NCI-H345 (cell line): ENCODE results near the gene AEBP1.

ENCODE experiments used
- DNase-seq: peaks from one replicate; lab custom pipeline; 2025; lab: John Stamatoyannopoulos, UW

AEBP1 gene

GRCh38 chr7:44157116-44158080 lies 53.3 kb downstream of the AEBP1 start:
- DNase-seq: no peak

- no peak for DNase-seq
These were observed 54.1 kb downstream of the AEBP1 start for GRCh38 chr7:44158096-44158872.

- DNase-seq: no peak
These were observed 54.9 kb downstream of the AEBP1 start for GRCh38 chr7:44158873-44159631.

DNA sequence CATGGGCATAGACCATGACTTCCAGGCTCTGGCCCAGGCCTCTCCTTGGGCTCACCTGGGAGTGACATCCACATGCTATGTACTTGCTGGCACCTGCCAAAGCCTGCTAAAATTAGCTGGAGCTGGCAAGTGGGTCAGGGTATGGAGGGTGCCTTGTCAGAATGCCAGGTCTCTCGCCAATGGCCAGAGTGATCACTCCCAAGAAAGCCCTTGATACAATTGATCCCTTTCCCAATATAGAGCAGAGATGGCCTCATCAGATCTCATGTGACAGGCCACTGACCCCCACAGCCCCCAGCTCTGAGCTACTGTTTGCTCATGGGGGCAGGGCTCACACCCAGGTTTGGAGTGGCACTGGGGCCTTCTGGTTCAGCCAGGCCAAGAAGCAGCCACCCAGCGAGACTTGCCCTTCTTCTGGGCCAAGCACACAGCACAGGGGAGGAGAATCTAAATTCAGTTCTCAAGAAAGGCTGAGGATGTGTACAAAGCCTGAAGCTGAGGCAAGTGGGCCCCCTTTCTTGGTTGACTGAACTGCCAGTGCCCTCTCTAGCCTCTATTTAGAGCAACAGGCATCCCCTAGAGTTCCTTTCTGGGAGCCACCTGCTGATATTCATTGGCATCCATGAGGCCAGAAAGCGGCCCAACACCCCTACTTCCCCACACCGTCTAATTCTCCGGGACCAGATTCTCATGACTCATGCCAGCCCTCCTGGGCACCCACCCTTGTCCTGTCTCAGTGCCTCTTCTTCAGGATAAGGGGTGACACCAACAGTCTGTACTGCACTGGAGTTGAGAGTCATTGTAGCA lies 55.9 kb downstream of the AEBP1 start:
- DNase-seq: no peak

DNA sequence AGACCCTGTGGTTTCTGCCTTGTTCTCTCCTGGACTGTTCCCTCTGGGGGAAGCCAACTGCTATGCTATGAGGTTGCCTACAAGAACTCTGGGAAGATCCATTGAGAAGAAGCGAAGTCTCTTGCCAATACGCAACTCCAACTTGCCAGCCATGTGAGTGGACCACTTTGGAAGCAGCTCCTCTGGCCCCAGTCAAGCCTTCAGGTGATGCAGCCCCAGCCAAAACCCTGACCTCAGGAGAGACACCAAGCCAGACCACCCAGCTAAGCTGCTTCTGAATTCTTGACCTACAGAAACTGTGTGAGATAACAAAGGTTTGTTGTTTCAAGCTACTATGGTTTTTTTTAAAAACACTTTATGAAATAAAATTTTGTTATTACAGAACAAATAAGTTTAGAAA lies 57.2 kb downstream of the AEBP1 start:
- DNase-seq: no peak

DNA sequence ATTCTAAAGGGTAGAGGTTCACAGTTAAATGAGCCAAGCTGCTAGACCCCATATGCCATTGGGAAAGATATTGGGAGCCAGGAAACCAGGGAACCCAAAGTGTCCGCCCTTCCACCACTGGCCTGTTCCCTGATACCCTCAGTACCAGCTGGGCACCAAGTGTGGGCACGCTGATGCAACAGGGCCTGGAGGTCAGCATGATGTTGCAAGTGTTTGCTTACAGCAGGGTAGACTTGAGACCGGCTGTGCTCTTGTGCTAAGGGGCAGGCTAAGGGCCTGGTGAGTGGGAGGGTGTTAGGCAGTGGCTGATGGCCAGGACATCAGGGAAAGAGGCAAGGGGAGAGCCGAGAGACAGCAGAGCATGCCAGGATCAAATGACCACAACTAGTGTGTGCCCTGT lies 58.0 kb downstream of the AEBP1 start:
- no peak for DNase-seq

DNA sequence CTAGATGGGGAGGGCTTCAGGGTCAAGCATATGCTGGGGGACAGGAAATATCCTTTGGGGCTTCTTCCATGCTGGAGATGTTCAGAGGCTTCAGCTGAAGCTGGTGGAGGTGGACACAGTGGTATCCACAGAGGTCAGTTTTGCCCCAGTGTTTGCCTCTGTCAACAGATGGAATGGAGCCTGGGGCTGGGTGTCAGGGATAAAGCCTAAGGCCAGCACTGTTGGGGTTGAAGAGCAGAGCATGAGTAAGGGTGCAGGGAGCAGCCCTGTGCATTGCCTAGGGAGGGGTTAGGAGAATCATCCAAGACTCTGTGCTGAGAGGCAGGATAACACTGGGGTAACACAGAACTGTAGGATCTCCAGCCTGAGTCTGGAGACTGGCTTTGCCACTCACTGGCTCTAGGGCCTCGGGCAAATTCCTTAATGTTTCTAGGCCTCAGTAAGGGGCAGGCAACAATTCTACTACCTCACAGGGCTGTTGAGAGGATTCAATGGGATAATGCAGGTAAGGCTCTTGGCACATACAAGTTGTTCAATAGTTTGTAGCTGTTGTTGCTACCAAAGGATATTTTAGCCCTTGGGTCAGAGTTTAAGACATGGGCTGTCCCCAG lies 58.7 kb downstream of the AEBP1 start:
- DNase-seq: no peak

DNA sequence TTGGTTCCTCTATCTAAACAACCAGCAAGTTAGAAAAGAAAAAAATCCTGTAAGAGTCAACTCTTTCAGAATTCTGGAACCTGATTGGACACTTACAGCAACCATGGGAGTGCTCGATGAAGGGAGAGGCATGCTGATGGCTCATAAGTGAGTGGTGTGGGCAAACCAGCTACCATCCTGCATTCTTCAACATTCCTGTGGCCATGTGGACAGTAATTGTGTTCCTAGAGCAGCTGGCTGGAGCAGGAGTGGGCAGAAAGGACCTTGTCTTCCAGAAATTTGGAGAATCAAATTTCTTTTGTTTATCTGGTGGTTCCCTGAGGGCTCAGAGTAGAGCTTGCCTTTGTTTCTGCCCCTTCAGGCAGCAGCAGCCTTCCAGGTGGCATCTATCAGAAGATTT lies 59.4 kb downstream of the AEBP1 start:
- no peak for DNase-seq
